GM23248 (cell line): ENCODE measurements around the gene EXOSC1.
"Not testable (repeated sequence)": the region's sequence is repeated elsewhere in the genome, so short reads cannot be mapped to it uniquely, and the experiment has no call there.

Experiments used
- EZH2 ChIP-seq: fragments of 200-600 bp; sonication (generic); IDR thresholded peaks from 2 replicates; pipeline ENCODE4 v1.6.1; 2018; ENCODE audit warnings: antibody characterized with exemption, mild to moderate bottlenecking; ENCODE audit not compliant: insufficient read depth, poor library complexity, severe bottlenecking
- EZH2phosphoT487 ChIP-seq: fragments of 200-600 bp; sonication (generic); IDR thresholded peaks from 2 replicates; pipeline ENCODE4 v1.6.1; 2018; ENCODE audit warnings: antibody characterized with exemption, moderate library complexity, mild to moderate bottlenecking, low read depth; ENCODE audit not compliant: insufficient read depth

GRCh38 chr10:97479410-97479809 is 33.6 kb upstream of the EXOSC1 start:
- not testable (repeated sequence) for TF ChIP-seq EZH2, EZH2phosphoT487
